ENCODE data around the gene SPTBN1.

DNA sequence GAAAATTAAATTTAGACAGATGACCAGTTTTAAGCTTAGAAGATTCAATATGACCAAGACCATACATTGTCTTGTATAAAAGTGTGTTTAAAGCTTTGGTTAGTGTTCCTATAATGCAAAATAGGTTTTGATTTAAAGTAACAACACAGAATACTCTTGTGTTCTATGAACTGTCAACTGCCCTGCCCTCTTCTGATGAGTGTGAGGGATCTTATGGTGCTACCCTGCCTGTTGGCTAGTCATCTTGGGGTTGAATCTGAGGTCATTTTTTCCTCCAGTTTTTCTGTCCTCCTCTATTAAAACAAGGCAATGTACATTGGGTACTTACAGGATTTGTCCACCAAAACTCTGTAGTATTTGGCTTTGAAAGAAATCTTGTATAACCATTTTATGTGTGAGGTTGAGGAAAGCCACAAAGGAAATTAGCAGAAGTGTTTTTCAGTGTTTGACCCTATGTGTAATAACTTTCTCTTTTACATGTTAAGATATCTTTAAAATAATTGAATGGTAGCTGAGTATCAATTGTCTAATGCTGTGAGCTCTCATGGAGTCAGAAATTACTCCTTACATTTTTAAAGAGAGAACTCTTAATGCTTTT, 129.1 kb downstream of the SPTBN1 start:
- TF ChIP-seq EZH2 (IDR thresholded peaks at IDR 0.05; ENCODE audit: insufficient read depth, poor library complexity, severe bottlenecking) (no peak), EZH2phosphoT487 (IDR thresholded peaks at IDR 0.05; ENCODE audit: insufficient read depth, low read depth) (no peak)

All from GM23248 (cell line).